HEK293T (cell line): ENCODE results near the gene TRIM68.
A peak's percentile ranks its signal among the peaks of the same experiment; 100 is the strongest.

ENCODE experiments used
- CTCF ChIA-PET: fragments of 350-600 bp; formaldehyde crosslinking; extraction: SDS; loops from one replicate; lab custom pipeline; 2021; ENCODE audit warnings: antibody characterized with exemption, inconsistent platforms; lab: Yijun Ruan, JAX
- POLR2A ChIA-PET: fragments of 350-600 bp; formaldehyde crosslinking; extraction: SDS; loops from one replicate; lab custom pipeline; 2020; ENCODE audit warnings: antibody characterized with exemption, inconsistent platforms; lab: Yijun Ruan, JAX
- DNase-seq: peaks from one replicate; pipeline ENCODE4 v3.0.0; 2012; ENCODE audit warnings: mixed read lengths; ENCODE audit errors: extremely low spot score
- ARNT ChIP-seq: fragments of 450-650 bp; IDR thresholded peaks from 2 replicates; pipeline ENCODE4 v1.6.1; 2017; ENCODE audit warnings: mild to moderate bottlenecking
- BHLHE40 ChIP-seq: fragments of 450-650 bp; IDR thresholded peaks from 2 replicates; pipeline ENCODE4 v1.6.1; 2016; ENCODE audit warnings: mild to moderate bottlenecking, moderate library complexity, borderline replicate concordance
- CTBP1 ChIP-seq: fragments of 450-650 bp; IDR thresholded peaks from 2 replicates; pipeline ENCODE4 v1.6.1; 2016; ENCODE audit warnings: borderline replicate concordance
- ELF4 ChIP-seq: fragments of 450-650 bp; IDR thresholded peaks from 2 replicates; pipeline ENCODE4 v1.6.1; 2017; ENCODE audit warnings: antibody characterized with exemption
- FOXA1 ChIP-seq: fragments of 450-650 bp; IDR thresholded peaks from 2 replicates; pipeline ENCODE4 v1.6.1; 2016; ENCODE audit warnings: mild to moderate bottlenecking
- FOXK2 ChIP-seq: fragments of 450-650 bp; IDR thresholded peaks from 2 replicates; pipeline ENCODE4 v1.6.1; 2016; ENCODE audit warnings: mild to moderate bottlenecking
- FOXM1 ChIP-seq: fragments of 450-650 bp; IDR thresholded peaks from 2 replicates; pipeline ENCODE4 v1.6.1; 2017; ENCODE audit warnings: mild to moderate bottlenecking, borderline replicate concordance
- HDGF ChIP-seq: fragments of 450-650 bp; IDR thresholded peaks from 2 replicates; pipeline ENCODE4 v1.6.1; 2017; ENCODE audit warnings: antibody characterized with exemption, borderline replicate concordance
- L3MBTL2 ChIP-seq: fragments of 450-650 bp; conservative IDR thresholded peaks from 2 replicates; pipeline ENCODE4 v1.6.1; 2016; ENCODE audit warnings: mild to moderate bottlenecking
- LEF1 ChIP-seq: fragments of 450-650 bp; IDR thresholded peaks from 2 replicates; pipeline ENCODE4 v1.6.1; 2017; ENCODE audit warnings: mild to moderate bottlenecking, borderline replicate concordance
- NFRKB ChIP-seq: fragments of 450-650 bp; IDR thresholded peaks from 2 replicates; pipeline ENCODE4 v1.6.1; 2016; ENCODE audit warnings: mild to moderate bottlenecking, moderate library complexity
- SP1 ChIP-seq: fragments of 450-650 bp; IDR thresholded peaks from 2 replicates; pipeline ENCODE4 v1.6.1; 2017
- SUZ12 ChIP-seq: fragments of 450-650 bp; IDR thresholded peaks from 2 replicates; pipeline ENCODE4 v1.6.1; 2016; ENCODE audit warnings: mild to moderate bottlenecking
- TARDBP ChIP-seq: fragments of 450-650 bp; IDR thresholded peaks from 2 replicates; pipeline ENCODE4 v1.6.1; 2016
- ZNF384 ChIP-seq: fragments of 450-650 bp; IDR thresholded peaks from 2 replicates; pipeline ENCODE4 v1.6.1; 2016
- TF ChIP-seq, protein P1 (sequence below): fragments of 450-650 bp; IDR thresholded peaks from 2 replicates; pipeline ENCODE4 v1.6.1; 2016

TRIM68 gene, protein sequence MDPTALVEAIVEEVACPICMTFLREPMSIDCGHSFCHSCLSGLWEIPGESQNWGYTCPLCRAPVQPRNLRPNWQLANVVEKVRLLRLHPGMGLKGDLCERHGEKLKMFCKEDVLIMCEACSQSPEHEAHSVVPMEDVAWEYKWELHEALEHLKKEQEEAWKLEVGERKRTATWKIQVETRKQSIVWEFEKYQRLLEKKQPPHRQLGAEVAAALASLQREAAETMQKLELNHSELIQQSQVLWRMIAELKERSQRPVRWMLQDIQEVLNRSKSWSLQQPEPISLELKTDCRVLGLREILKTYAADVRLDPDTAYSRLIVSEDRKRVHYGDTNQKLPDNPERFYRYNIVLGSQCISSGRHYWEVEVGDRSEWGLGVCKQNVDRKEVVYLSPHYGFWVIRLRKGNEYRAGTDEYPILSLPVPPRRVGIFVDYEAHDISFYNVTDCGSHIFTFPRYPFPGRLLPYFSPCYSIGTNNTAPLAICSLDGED

DNA sequence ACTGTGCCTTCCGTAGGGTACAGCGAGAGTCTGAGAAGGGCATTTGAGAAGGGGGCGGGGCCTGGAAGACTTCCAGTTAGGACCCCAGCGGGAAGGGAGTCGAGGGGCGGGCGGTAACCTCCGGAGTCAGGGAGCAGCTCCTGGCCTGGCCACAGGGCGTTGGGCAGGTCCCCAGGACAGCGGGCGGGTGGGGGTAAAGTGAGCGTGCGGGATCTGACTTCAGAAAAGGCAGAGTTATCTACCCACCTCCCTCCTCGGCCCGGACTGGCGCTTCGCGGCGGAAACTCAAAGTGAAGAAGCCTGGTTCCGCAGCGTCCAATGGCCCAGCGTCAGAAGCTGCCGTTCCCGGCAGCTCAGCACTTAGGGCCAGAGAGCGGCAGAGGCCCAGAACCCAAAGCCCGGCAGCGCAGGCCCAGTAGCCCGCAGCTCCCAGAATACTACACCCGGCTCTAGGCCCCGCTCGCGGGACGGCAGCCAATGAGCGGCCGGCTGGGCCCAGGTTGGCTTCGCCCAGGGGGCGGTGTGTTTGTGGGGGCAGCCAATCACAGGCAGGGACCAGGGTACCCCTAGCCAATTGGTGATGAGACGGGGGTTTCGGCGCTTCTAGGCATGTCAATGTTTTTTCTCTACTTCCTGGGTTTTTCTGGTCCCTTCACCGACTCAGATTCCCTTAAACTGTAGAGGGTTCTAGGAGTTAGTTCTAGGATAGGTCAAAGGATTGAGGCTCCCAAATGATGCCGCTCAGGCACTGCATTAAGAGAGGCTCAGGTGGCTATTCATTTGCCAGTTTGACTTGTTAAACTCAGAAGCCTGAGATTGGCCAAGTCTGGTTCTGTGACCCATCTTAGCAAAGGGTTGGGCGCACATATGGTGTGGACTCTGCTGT, at the start of gene TRIM68:
TSS of gene TRIM68 (minus strand) at position 451 of the 886 bp plus-strand sequence. CDS start 2,727 bp downstream, outside the sequence.
- ChIA-PET POLR2A (interaction anchor here (0.9 to 2.3 kb wide), 5 partner anchors 8 to 432 kb away, joined by 3 to 9 read pairs (median 6); no protein-coding TSS in a partner anchor), CTCF (no interaction called here)
- no peak for TF ChIP-seq TARDBP
- no peak for TF ChIP-seq FOXM1
- no peak for TF ChIP-seq LEF1
- TF ChIP-seq L3MBTL2, result 0 out of 2 replicates have a peak, but pooled peaks have one; percentile 46
- TF ChIP-seq NFRKB, result no peak
- no peak for TF ChIP-seq SUZ12
- no peak for TF ChIP-seq ZNF384
- no peak for TF ChIP-seq SP1
- TF ChIP-seq HDGF, result no peak
- TF ChIP-seq BHLHE40, result no peak
- TF ChIP-seq ELF4, result peak; percentile 27; the same call in 1 of the 2 replicates
- TF ChIP-seq CTBP1, result no peak
- no peak for TF ChIP-seq FOXA1
- TF ChIP-seq ARNT, result no peak
- TF ChIP-seq FOXK2, result no peak
- TF ChIP-seq, protein P1, sequence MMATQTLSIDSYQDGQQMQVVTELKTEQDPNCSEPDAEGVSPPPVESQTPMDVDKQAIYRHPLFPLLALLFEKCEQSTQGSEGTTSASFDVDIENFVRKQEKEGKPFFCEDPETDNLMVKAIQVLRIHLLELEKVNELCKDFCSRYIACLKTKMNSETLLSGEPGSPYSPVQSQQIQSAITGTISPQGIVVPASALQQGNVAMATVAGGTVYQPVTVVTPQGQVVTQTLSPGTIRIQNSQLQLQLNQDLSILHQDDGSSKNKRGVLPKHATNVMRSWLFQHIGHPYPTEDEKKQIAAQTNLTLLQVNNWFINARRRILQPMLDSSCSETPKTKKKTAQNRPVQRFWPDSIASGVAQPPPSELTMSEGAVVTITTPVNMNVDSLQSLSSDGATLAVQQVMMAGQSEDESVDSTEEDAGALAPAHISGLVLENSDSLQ, result peak; percentile 36; the same call in 1 of the 2 replicates
- peak; percentile 94 for DNase-seq

DNA sequence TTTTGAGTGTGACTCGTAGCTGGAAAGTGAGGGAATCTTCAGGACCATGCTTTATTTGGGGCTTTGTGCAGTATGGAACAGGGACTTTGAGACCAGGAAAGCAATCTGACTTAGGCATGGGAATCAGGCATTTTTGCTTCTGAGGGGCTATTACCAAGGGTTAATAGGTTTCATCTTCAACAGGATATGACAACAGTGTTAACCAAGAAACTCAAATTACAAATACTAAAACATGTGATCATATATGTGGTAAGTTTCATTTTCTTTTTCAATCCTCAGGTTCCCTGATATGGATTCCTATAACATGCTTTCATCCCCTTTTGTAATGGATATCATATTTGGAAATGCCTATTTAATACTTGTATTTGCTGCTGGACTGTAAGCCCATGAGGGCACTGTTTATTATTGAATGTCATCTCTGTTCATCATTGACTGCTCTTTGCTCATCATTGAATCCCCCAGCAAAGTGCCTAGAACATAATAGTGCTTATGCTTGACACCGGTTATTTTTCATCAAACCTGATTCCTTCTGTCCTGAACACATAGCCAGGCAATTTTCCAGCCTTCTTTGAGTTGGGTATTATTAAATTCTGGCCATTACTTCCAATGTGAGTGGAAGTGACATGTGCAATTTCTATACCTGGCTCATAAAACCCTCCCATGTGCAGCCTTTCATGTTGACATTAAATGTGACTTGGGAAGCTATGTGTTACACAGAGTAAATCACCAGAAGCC, 46.8 kb upstream of the TRIM68 start:
- TF ChIP-seq, protein P1, result no peak
- no peak for TF ChIP-seq L3MBTL2
- no peak for TF ChIP-seq CTBP1
- no peak for TF ChIP-seq BHLHE40
- no peak for TF ChIP-seq LEF1
- TF ChIP-seq FOXA1, result no peak
- no peak for TF ChIP-seq SP1
- no peak for TF ChIP-seq ARNT
- TF ChIP-seq FOXM1, result no peak
- TF ChIP-seq NFRKB, result no peak
- no peak for TF ChIP-seq TARDBP
- no peak for TF ChIP-seq ELF4
- TF ChIP-seq FOXK2, result no peak
- no peak for TF ChIP-seq ZNF384
- no peak for TF ChIP-seq HDGF
- no peak for TF ChIP-seq SUZ12
- ChIA-PET POLR2A (no interaction called here), CTCF (interaction anchor here (0.6 kb wide), 1 partner anchor 288 kb away, joined by 3 read pairs; no protein-coding TSS in a partner anchor)
- DNase-seq, result no peak

DNA sequence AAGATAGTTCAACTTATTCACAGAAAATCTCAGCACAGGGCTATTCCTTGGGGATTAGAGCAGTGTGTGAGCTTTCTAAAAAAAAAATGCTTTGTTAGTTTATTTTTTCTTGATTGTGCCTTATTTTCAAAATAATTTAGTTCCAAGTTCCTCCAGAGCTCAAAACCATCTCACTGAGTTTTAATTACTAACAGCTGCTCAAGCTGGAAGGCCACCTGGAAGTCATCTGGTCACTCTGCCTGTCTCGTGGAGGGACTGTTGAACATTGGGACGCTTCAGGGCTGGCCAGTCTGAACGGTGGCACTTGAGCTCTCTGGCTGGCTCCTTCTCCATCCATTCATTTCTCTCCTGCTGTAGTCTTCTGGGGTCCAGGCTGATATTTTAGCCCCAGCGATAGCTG, 39.7 kb upstream of the TRIM68 start:
- TF ChIP-seq BHLHE40 (no peak), HDGF (no peak), TARDBP (no peak), LEF1 (no peak), CTBP1 (no peak), ZNF384 (no peak), SUZ12 (no peak), NFRKB (no peak), L3MBTL2 (no peak), ARNT (no peak), SP1 (no peak), FOXM1 (no peak), FOXK2 (no peak), FOXA1 (no peak), ELF4 (no peak)
- TF ChIP-seq, protein P1, result no peak
- DNase-seq, result no peak
- CTCF ChIA-PET, result interaction anchor here (2.1 kb wide), 1 partner anchor 11 kb away, joined by 5 read pairs; the partner anchor contains the start of gene OR51D1
- POLR2A ChIA-PET, result no interaction called here

DNA sequence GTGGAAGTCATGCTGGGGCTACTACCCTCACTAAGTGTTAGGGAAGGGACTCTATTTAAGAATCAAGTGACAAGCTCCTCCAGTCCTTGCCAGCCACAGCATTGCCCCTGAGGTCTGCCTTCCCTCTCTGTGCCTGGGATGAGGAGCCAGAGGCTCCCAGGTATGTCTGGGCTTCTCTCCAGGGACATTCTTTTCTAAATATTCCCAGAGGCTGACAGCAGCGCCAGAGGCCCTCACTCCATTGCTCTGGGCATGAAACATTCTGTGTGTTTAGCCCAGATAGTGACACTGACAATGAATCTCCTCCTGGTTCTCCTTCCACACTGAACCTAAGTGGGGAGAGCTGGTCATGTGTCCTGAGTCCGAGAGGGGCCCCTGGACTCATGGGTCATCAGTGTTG, 37.9 kb upstream of the TRIM68 start:
- TF ChIP-seq ELF4 (no peak), TARDBP (no peak), L3MBTL2 (no peak), LEF1 (no peak), BHLHE40 (no peak), SP1 (no peak), FOXA1 (no peak), HDGF (no peak), SUZ12 (no peak), ZNF384 (no peak), FOXM1 (no peak), CTBP1 (no peak), FOXK2 (no peak)
- TF ChIP-seq, protein P1, result no peak
- POLR2A ChIA-PET, result no interaction called here
- DNase-seq, result no peak
- CTCF ChIA-PET, result interaction anchor here (2.1 kb wide), 1 partner anchor 9 kb away, joined by 5 read pairs; the partner anchor contains the start of gene OR51D1
